ENCODE data around the gene OR56A5. TPM values are rescaled to one million over a fixed set of nuclear protein-coding genes. Genes with fewer than 3 reads are reported as not detected.

Gene OR56A5
- total and polyA plus RNA-seq, 2 donors from 2014 or later = not detected

- FAIRE-seq = no peak
- no peaks in the 10 kb centered on the region for H3K9me3 ChIP-seq (ENCODE audit: control insufficient read depth in 2 of 3, insufficient read depth in 1 of 3, low read length in 3 of 3)
- no peak for TF ChIP-seq CTCF (IDR thresholded peaks at IDR 0.05; ENCODE audit: borderline replicate concordance, extremely low read depth, insufficient read depth)
- no peaks in the 10 kb centered on the region for H3K4me1 ChIP-seq (ENCODE audit: control insufficient read depth in 2 of 3, insufficient read depth in 2 of 3, low read depth in 1 of 3, low read length in 3 of 3)
- no peaks in the 10 kb centered on the region for H3K36me3 ChIP-seq (ENCODE audit: control insufficient read depth in 2 of 3, insufficient read depth in 3 of 3, low read length in 3 of 3)
- H3K27ac ChIP-seq (ENCODE audit: low read depth in 2 of 2, low read length in 2 of 2) = no peak within 1 kb of the TSS
- no peak within 1 kb of the TSS for H3K9ac ChIP-seq (ENCODE audit: low read length in 3 of 3)
- H3K4me3 ChIP-seq (ENCODE audit: low read length in 3 of 3) = no peak within 1 kb of the TSS
- DNase-seq = no peak
- H3K27me3 ChIP-seq (ENCODE audit: control insufficient read depth, insufficient read depth, low read length) = no peaks in the 10 kb centered on the region
- intact Hi-C loops (cut with DNase I) = no loop called here
Observed at GRCh38 chr11:6006846-6007245, 38.6 kb upstream of the OR56A5 start, which contains the start of gene OR56A4. OR56A4 (minus strand) TSS chr11:6006946; CDS start chr11:6002992, 3,954 bp downstream.

- H3K4me1 ChIP-seq (ENCODE audit: control insufficient read depth in 2 of 3, insufficient read depth in 2 of 3, low read depth in 1 of 3, low read length in 3 of 3) = no peaks in the 10 kb centered on the region
- H3K36me3 ChIP-seq (ENCODE audit: control insufficient read depth in 2 of 3, insufficient read depth in 3 of 3, low read length in 3 of 3) = no peaks in the 10 kb centered on the region
- intact Hi-C loops (cut with DNase I) = no loop called here
- no peaks in the 10 kb centered on the region for H3K27me3 ChIP-seq (ENCODE audit: control insufficient read depth, insufficient read depth, low read length)
- FAIRE-seq (no peak), DNase-seq (no peak)
- no peaks in the 10 kb centered on the region for H3K9me3 ChIP-seq (ENCODE audit: control insufficient read depth in 2 of 3, insufficient read depth in 1 of 3, low read length in 3 of 3)
- H3K27ac ChIP-seq (ENCODE audit: low read depth in 2 of 2, low read length in 2 of 2) = no peak overlapping the region
- H3K4me3 ChIP-seq (ENCODE audit: low read length in 3 of 3) = no peak overlapping the region
- no peak overlapping the region for H3K9ac ChIP-seq (ENCODE audit: low read length in 3 of 3)
- no peak for TF ChIP-seq CTCF (IDR thresholded peaks at IDR 0.05; ENCODE audit: borderline replicate concordance, extremely low read depth, insufficient read depth)
Observed at GRCh38 chr11:6006395-6006794, 38.1 kb upstream of the OR56A5 start.

GRCh38 chr11:6002202-6002699, 34.0 kb upstream of the OR56A5 start:
- H3K9ac ChIP-seq (ENCODE audit: low read length in 3 of 3) = no peak overlapping the region
- no peaks in the 10 kb centered on the region for H3K36me3 ChIP-seq (ENCODE audit: control insufficient read depth in 2 of 3, insufficient read depth in 3 of 3, low read length in 3 of 3)
- H3K9me3 ChIP-seq (ENCODE audit: control insufficient read depth in 2 of 3, insufficient read depth in 1 of 3, low read length in 3 of 3) = no peaks in the 10 kb centered on the region
- DNase-seq = no peak
- H3K4me3 ChIP-seq (ENCODE audit: low read length in 3 of 3) = no peak overlapping the region
- no peaks in the 10 kb centered on the region for H3K27me3 ChIP-seq (ENCODE audit: control insufficient read depth, insufficient read depth, low read length)
- H3K27ac ChIP-seq (ENCODE audit: low read depth in 2 of 2, low read length in 2 of 2) = no peak overlapping the region
- no peak for TF ChIP-seq CTCF (IDR thresholded peaks at IDR 0.05; ENCODE audit: borderline replicate concordance, extremely low read depth, insufficient read depth)
- no peak for FAIRE-seq
- no peaks in the 10 kb centered on the region for H3K4me1 ChIP-seq (ENCODE audit: control insufficient read depth in 2 of 3, insufficient read depth in 2 of 3, low read depth in 1 of 3, low read length in 3 of 3)
- intact Hi-C loops (cut with DNase I) = no loop called here

- intact Hi-C loops (cut with DNase I) = no loop called here
Observed at GRCh38 chr11:5994791-5995190, 26.5 kb upstream of the OR56A5 start.

More at GRCh38 chr11:5994791-5995190, 26.5 kb upstream of the OR56A5 start:
- DNase-seq (peak in 1 of 5 donors; percentile 69), FAIRE-seq (no peak)
- Histone ChIP-seq H3K4me1 (ENCODE audit: control insufficient read depth in 2 of 3, insufficient read depth in 2 of 3, low read depth in 1 of 3, low read length in 3 of 3) (no peaks in the 10 kb centered on the region), H3K9ac (ENCODE audit: low read length in 3 of 3) (no peak overlapping the region), H3K27ac (ENCODE audit: low read depth in 2 of 2, low read length in 2 of 2) (no peak overlapping the region), H3K4me3 (ENCODE audit: low read length in 3 of 3) (no peak overlapping the region), H3K36me3 (ENCODE audit: control insufficient read depth in 2 of 3, insufficient read depth in 3 of 3, low read length in 3 of 3) (no peaks in the 10 kb centered on the region), H3K9me3 (ENCODE audit: control insufficient read depth in 2 of 3, insufficient read depth in 1 of 3, low read length in 3 of 3) (no peaks in the 10 kb centered on the region), H3K27me3 (ENCODE audit: control insufficient read depth, insufficient read depth, low read length) (no peaks in the 10 kb centered on the region)
- TF ChIP-seq CTCF (IDR thresholded peaks at IDR 0.05; ENCODE audit: borderline replicate concordance, extremely low read depth, insufficient read depth) = no peak
